ENCODE results near the gene YWHAQ. TPM values are rescaled to one million over a fixed set of nuclear protein-coding genes. Genes with fewer than 3 reads are reported as not detected.

The YWHAQ gene
- total RNA-seq, 3 donors from 2014 or later (not counting 1 experiment from before 2014, with no cell fraction given) = 227 to 240 (median 238) TPM

- intact Hi-C loops (cut with micrococcal nuclease) = no loop called here
- H3K4me1 ChIP-seq (ENCODE audit: control insufficient read depth, insufficient read depth, low read length) = peaks cover 32% of the 10 kb centered on the region
- no peaks in the 10 kb centered on the region for H3K36me3 ChIP-seq (ENCODE audit: control insufficient read depth, insufficient read depth, low read length)
- Mint-ChIP-seq H3K4me3 (no peak overlapping the region), H3K9me3 (no peaks in the 10 kb centered on the region), H3K4me1 (peaks cover 35 to 40% of the 10 kb centered on the region in 2 donors), H3K27me3 (ENCODE audit: low read depth in 2 of 2) (no peaks in the 10 kb centered on the region), H3K36me3 (no peaks in the 10 kb centered on the region), H3K27ac (no peak overlapping the region)
- TF ChIP-seq, protein P1, sequence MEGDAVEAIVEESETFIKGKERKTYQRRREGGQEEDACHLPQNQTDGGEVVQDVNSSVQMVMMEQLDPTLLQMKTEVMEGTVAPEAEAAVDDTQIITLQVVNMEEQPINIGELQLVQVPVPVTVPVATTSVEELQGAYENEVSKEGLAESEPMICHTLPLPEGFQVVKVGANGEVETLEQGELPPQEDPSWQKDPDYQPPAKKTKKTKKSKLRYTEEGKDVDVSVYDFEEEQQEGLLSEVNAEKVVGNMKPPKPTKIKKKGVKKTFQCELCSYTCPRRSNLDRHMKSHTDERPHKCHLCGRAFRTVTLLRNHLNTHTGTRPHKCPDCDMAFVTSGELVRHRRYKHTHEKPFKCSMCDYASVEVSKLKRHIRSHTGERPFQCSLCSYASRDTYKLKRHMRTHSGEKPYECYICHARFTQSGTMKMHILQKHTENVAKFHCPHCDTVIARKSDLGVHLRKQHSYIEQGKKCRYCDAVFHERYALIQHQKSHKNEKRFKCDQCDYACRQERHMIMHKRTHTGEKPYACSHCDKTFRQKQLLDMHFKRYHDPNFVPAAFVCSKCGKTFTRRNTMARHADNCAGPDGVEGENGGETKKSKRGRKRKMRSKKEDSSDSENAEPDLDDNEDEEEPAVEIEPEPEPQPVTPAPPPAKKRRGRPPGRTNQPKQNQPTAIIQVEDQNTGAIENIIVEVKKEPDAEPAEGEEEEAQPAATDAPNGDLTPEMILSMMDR (IDR thresholded peaks at IDR 0.05) = no peak
- no peak overlapping the region for H3K27ac ChIP-seq (ENCODE audit: low read length)
- H3K27me3 ChIP-seq (ENCODE audit: control insufficient read depth, insufficient read depth, low read length) = no peaks in the 10 kb centered on the region
- ATAC-seq (no peak), DNase-seq (no peak)
- WGBS (ENCODE audit: insufficient coverage) = 91% methylated on average over 15 of the region's 15 CpGs
- H3K9me3 ChIP-seq (ENCODE audit: control insufficient read depth, insufficient read depth, low read length) = no peaks in the 10 kb centered on the region
- H3K4me3 ChIP-seq (ENCODE audit: low read length) = no peak overlapping the region
These were observed 29.4 kb upstream of the YWHAQ start for GRCh38 chr2:9660154-9660553.

- no peaks in the 10 kb centered on the region for H3K36me3 ChIP-seq (ENCODE audit: control insufficient read depth, insufficient read depth, low read length)
- ATAC-seq (no peak), DNase-seq (no peak)
- Mint-ChIP-seq H3K4me1 (peaks cover 29 to 35% of the 10 kb centered on the region in 2 donors), H3K9me3 (no peaks in the 10 kb centered on the region), H3K27ac (no peak overlapping the region), H3K4me3 (no peak overlapping the region), H3K36me3 (no peaks in the 10 kb centered on the region), H3K27me3 (ENCODE audit: low read depth in 2 of 2) (no peaks in the 10 kb centered on the region)
- no peaks in the 10 kb centered on the region for H3K27me3 ChIP-seq (ENCODE audit: control insufficient read depth, insufficient read depth, low read length)
- H3K4me3 ChIP-seq (ENCODE audit: low read length) = no peak overlapping the region
- intact Hi-C loops (cut with micrococcal nuclease) = no loop called here
- H3K4me1 ChIP-seq (ENCODE audit: control insufficient read depth, insufficient read depth, low read length) = peaks cover 35% of the 10 kb centered on the region
- WGBS (ENCODE audit: insufficient coverage) = 89% methylated on average over 9 of the region's 9 CpGs
- H3K9me3 ChIP-seq (ENCODE audit: control insufficient read depth, insufficient read depth, low read length) = no peaks in the 10 kb centered on the region
- TF ChIP-seq, protein P1 (IDR thresholded peaks at IDR 0.05) = no peak
- H3K27ac ChIP-seq (ENCODE audit: low read length) = no peak overlapping the region
These were observed 28.2 kb upstream of the YWHAQ start for GRCh38 chr2:9658972-9659371.

GRCh38 chr2:9657731-9658130 lies 26.9 kb upstream of the YWHAQ start:
- DNase-seq = no peak
- H3K4me3 ChIP-seq (ENCODE audit: low read length) = no peak overlapping the region
- intact Hi-C loops (cut with micrococcal nuclease) = no loop called here

GRCh38 chr2:9657083-9657482 lies 26.3 kb upstream of the YWHAQ start:
- Histone ChIP-seq H3K27ac (ENCODE audit: low read length) (no peak overlapping the region), H3K4me3 (ENCODE audit: low read length) (no peak overlapping the region), H3K9me3 (ENCODE audit: control insufficient read depth, insufficient read depth, low read length) (no peaks in the 10 kb centered on the region), H3K27me3 (ENCODE audit: control insufficient read depth, insufficient read depth, low read length) (no peaks in the 10 kb centered on the region), H3K36me3 (ENCODE audit: control insufficient read depth, insufficient read depth, low read length) (no peaks in the 10 kb centered on the region), H3K4me1 (ENCODE audit: control insufficient read depth, insufficient read depth, low read length) (peaks cover 29% of the 10 kb centered on the region)
- no peak for DNase-seq
- 96% methylated on average over 6 of the region's 6 CpGs for WGBS (ENCODE audit: insufficient coverage)
- ATAC-seq = no peak
- Mint-ChIP-seq H3K4me3 (no peak overlapping the region), H3K36me3 (no peaks in the 10 kb centered on the region), H3K9me3 (peaks cover 0 to 2% of the 10 kb centered on the region in 2 donors), H3K4me1 (peaks cover 17 to 22% of the 10 kb centered on the region in 2 donors), H3K27ac (no peak overlapping the region), H3K27me3 (ENCODE audit: low read depth in 2 of 2) (no peaks in the 10 kb centered on the region)
- TF ChIP-seq, protein P1 (IDR thresholded peaks at IDR 0.05) = no peak
- intact Hi-C loops (cut with micrococcal nuclease) = no loop called here

More at GRCh38 chr2:9657731-9658130, 26.9 kb upstream of the YWHAQ start:
- no peaks in the 10 kb centered on the region for H3K36me3 Mint-ChIP-seq
- peaks cover 17 to 25% of the 10 kb centered on the region in 2 donors for H3K4me1 Mint-ChIP-seq
- H3K36me3 ChIP-seq (ENCODE audit: control insufficient read depth, insufficient read depth, low read length) = no peaks in the 10 kb centered on the region
- TF ChIP-seq, protein P1 (IDR thresholded peaks at IDR 0.05) = no peak
- no peak overlapping the region for H3K27ac ChIP-seq (ENCODE audit: low read length)
- H3K4me3 Mint-ChIP-seq = no peak overlapping the region
- peaks cover 29% of the 10 kb centered on the region for H3K4me1 ChIP-seq (ENCODE audit: control insufficient read depth, insufficient read depth, low read length)
- no peaks in the 10 kb centered on the region for H3K27me3 Mint-ChIP-seq (ENCODE audit: low read depth in 2 of 2)
- 97% methylated on average over 5 of the region's 6 CpGs for WGBS (ENCODE audit: insufficient coverage)
- no peaks in the 10 kb centered on the region for H3K27me3 ChIP-seq (ENCODE audit: control insufficient read depth, insufficient read depth, low read length)
- H3K9me3 ChIP-seq (ENCODE audit: control insufficient read depth, insufficient read depth, low read length) = no peaks in the 10 kb centered on the region
- no peak overlapping the region for H3K27ac Mint-ChIP-seq
- no peaks in the 10 kb centered on the region for H3K9me3 Mint-ChIP-seq
- ATAC-seq = no peak

Measured in natural killer cell (primary cell).